GM12878 (cell line): ENCODE results near the gene PCSK5. TPM values are rescaled to one million over a fixed set of nuclear protein-coding genes. Genes with fewer than 3 reads are reported as not detected.

Experiments used
- ATAC-seq: fragments of 200-7000 bp; cut with Tn5 transposase; 3 replicates; pipeline ENCODE4 v1.9.1; 2020; ENCODE audit warnings: mild to moderate bottlenecking, moderate library complexity
- BruUV-seq: library from RNA; stranded (reverse); fragments of 400-500 nt; replicated peaks from 2 replicates; lab custom pipeline; 2021; lab: Mats Ljungman, UMichigan
- CTCF ChIA-PET: fragments of 300-600 bp; sonication (Branson Sonifier 250); formaldehyde crosslinking; extraction: SDS; loops from one replicate; lab custom pipeline; 2021; ENCODE audit warnings: inconsistent platforms; lab: Yijun Ruan, JAX
- POLR2A ChIA-PET: fragments of 350-600 bp; formaldehyde crosslinking; extraction: SDS; loops from one replicate; lab custom pipeline; 2021; ENCODE audit warnings: inconsistent platforms; lab: Charles Lee
- RAD21 ChIA-PET: fragments of 300-600 bp; sonication (Branson Sonifier 250); formaldehyde crosslinking; loops from one replicate; lab custom pipeline; 2023; ENCODE audit warnings: antibody characterized with exemption; ENCODE audit not compliant: unreplicated experiment; lab: Charles Lee
- SMC1A ChIA-PET: fragments of 300-600 bp; sonication (Branson Sonifier 250); formaldehyde crosslinking; loops from one replicate; lab custom pipeline; 2023; ENCODE audit not compliant: unreplicated experiment, uncharacterized antibody; lab: Charles Lee
- DNase-seq: peaks from one replicate; pipeline ENCODE4 v3.0.0-alpha.2; 2011; ENCODE audit warnings: low read depth, low spot score
- FAIRE-seq: peaks from 3 replicates; lab custom pipeline; 2011; peaks lifted over from hg19 to GRCh38; lab: Jason Lieb, UNC
- H2AFZ ChIP-seq: 2 replicates; pipeline ENCODE4 v1.6.0; 2011; ENCODE audit warnings: low read depth, low read length, control low read depth; ENCODE audit not compliant: control insufficient read depth
- H3K27ac ChIP-seq: 2 replicates; pipeline ENCODE4 v1.5.1; 2011; ENCODE audit warnings: control low read depth; ENCODE audit not compliant: control insufficient read depth, insufficient read depth
- H3K27me3 ChIP-seq, 2 experiments: replicated peaks in 1 of 2; 2 replicates each; pipeline versions ENCODE4 v1.6.0 to v1.6.1; 2011; ENCODE audit warnings: low read length in 1 of 2; ENCODE audit not compliant: control insufficient read depth in 2 of 2, insufficient read depth in 2 of 2
- H3K36me3 ChIP-seq, 2 experiments: 2 replicates each; pipeline ENCODE4 v1.5.1; 2011; ENCODE audit warnings: low read length in 1 of 2; ENCODE audit not compliant: control insufficient read depth in 2 of 2, insufficient read depth in 2 of 2
- H3K4me1 ChIP-seq: 2 replicates; pipeline ENCODE4 v1.6.1; 2011; ENCODE audit warnings: mild to moderate bottlenecking, low read length, moderate library complexity, mixed read lengths; ENCODE audit not compliant: control insufficient read depth, insufficient read depth
- H3K4me2 ChIP-seq: 2 replicates; pipeline ENCODE4 v1.6.0; 2011; ENCODE audit warnings: control low read depth; ENCODE audit not compliant: control insufficient read depth, insufficient read depth
- H3K4me3 ChIP-seq: fragments of 200-600 bp; sonication (generic); 2 replicates; pipeline ENCODE4 v1.5.1; 2016
- H3K79me2 ChIP-seq: 2 replicates; pipeline ENCODE4 v1.6.0; 2011; ENCODE audit warnings: low read length; ENCODE audit not compliant: control insufficient read depth, insufficient read depth
- H3K9ac ChIP-seq: 2 replicates; pipeline ENCODE4 v1.8.0; 2011; ENCODE audit warnings: low read length, control low read depth, mixed read lengths; ENCODE audit not compliant: control insufficient read depth, insufficient read depth
- H3K9me3 ChIP-seq: replicated peaks from 3 replicates; pipeline ENCODE4 v1.5.1; 2011; ENCODE audit warnings: mild to moderate bottlenecking, low read length; ENCODE audit not compliant: control insufficient read depth, insufficient read depth
- H4K20me1 ChIP-seq: 2 replicates; pipeline ENCODE4 v1.6.0; 2011; ENCODE audit not compliant: control insufficient read depth, insufficient read depth
- LARP7 ChIP-seq: fragments of 450-650 bp; IDR thresholded peaks from 2 replicates; pipeline ENCODE4 v1.6.1; 2017; ENCODE audit warnings: mild to moderate bottlenecking
- MTA3 ChIP-seq: IDR thresholded peaks from 2 replicates; pipeline ENCODE4 v1.6.1; 2012; ENCODE audit warnings: low read length, inconsistent platforms, borderline replicate concordance
- SMAD1 ChIP-seq: fragments of 450-650 bp; IDR thresholded peaks from 2 replicates; pipeline ENCODE4 v1.6.1; 2018; ENCODE audit warnings: mild to moderate bottlenecking, low read depth; ENCODE audit not compliant: partially characterized antibody
- SMAD5 ChIP-seq: IDR thresholded peaks from 2 replicates; pipeline ENCODE4 v1.6.1; 2016; ENCODE audit warnings: antibody characterized with exemption, low read depth
- SMARCA5 ChIP-seq: fragments of 450-650 bp; IDR thresholded peaks from 2 replicates; pipeline ENCODE4 v1.6.1; 2017; ENCODE audit warnings: mild to moderate bottlenecking
- TAF1 ChIP-seq: IDR thresholded peaks from 2 replicates; pipeline ENCODE4 v1.6.1; 2011; ENCODE audit warnings: mild to moderate bottlenecking, low read depth, low read length, borderline replicate concordance
- in situ Hi-C: fragments of 300-500 bp; cut with MboI; formaldehyde crosslinking; loops from 9 replicates; pipeline ENCODE4 v1.14.3; 2018; ENCODE audit warnings: mixed read lengths
- intact Hi-C: fragments of 100-400 bp; cut with micrococcal nuclease; formaldehyde crosslinking; loops from one replicate; pipeline ENCODE4 v1.14.2; 2022; ENCODE audit not compliant: unreplicated experiment
- polyA plus RNA-seq, 11 experiments: library from polyadenylated mRNA; depleted of rRNA in 4 of 11; unstranded in 6 of 11; stranded (reverse) in 5 of 11; fragments of >200 nt; fragmentation: Nextera tagmentation in 4 of 11; fragmentation: Illumina TruSeq in 1 of 11; extraction: Ambion mirVana in 4 of 11; extraction: Trizol in 1 of 11; gene quantifications; 1 replicate in 1 of 11; 2 replicates in 10 of 11; pipeline versions ENCODE4 v1.2.1 to v1.2.3, GENCODE V29; 2011 to 2016; ENCODE audit warnings: inconsistent platforms in 2 of 11, missing spikeins in 2 of 11, low read depth in 1 of 11
- total RNA-seq, 4 experiments: library from RNA; depleted of rRNA in 3 of 4; stranded (reverse); fragments of >200 nt in 3 of 4; fragmentation: Illumina TruSeq in 1 of 4; extraction: Trizol in 1 of 4; gene quantifications; 2 replicates each; pipeline versions ENCODE4 v1.2.1 to v1.2.3, GENCODE V29; 2013 to 2021
- TF ChIP-seq, protein P1 (sequence below): fragments of 450-650 bp; IDR thresholded peaks from 2 replicates; pipeline ENCODE4 v1.6.1; 2016; ENCODE audit warnings: mild to moderate bottlenecking, moderate library complexity, borderline replicate concordance
- TF ChIP-seq, protein P2 (sequence below): IDR thresholded peaks from 2 replicates; pipeline ENCODE4 v1.6.1; 2011; ENCODE audit warnings: low read depth, low read length, improper control_type of control experiment, borderline replicate concordance
- TF ChIP-seq, protein P3 (sequence below): fragments of 450-650 bp; IDR thresholded peaks from 2 replicates; pipeline ENCODE4 v1.6.1; 2018; ENCODE audit warnings: borderline replicate concordance, mild to moderate bottlenecking; ENCODE audit not compliant: partially characterized antibody
- TF ChIP-seq, protein P4 (sequence below): fragments of 450-650 bp; formaldehyde crosslinking; IDR thresholded peaks from 2 replicates; pipeline ENCODE4 v1.5.0; 2022; ENCODE audit warnings: mild to moderate bottlenecking, missing genetic modification characterization

Gene PCSK5
- total and polyA plus RNA-seq, 10 of the 15 experiments (the other 5 are each of a cell fraction or from before 2014, with no cell fraction given): 0.01 to 0.13 (median 0.04) TPM; not detected in 3

DNA sequence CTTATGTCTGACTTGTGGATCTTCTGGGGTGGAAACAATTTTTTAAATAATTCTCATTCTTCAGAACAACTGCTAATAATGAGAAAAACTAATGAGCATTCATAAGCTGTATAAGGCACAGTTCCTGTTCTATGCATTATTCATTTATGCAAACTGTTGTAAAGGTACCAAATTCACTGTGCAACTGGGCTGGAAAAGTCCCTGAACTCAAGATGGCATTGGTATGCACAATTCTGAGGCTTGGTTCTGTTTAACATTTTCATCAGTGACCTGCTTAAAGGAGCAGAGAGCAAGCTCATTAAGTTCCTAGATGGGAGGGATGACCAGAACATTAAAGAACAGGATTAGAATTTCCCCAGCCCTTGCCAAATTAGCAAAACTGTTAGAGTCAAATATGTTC is 399.2 kb downstream of the PCSK5 start:
- DNase-seq (no peak), ATAC-seq (no peak), FAIRE-seq (no peak)
- CTCF ChIA-PET: interaction anchor here (3.6 kb wide), 1 partner anchor 11 kb away, joined by 28 read pairs; no protein-coding TSS in a partner anchor
- no peak overlapping the region for H3K4me2 ChIP-seq
- H3K79me2 ChIP-seq: no peaks in the 10 kb centered on the region
- no peaks in the 10 kb centered on the region; a peak in 1 of 4 replicates for H3K27me3 ChIP-seq
- no peaks in the 10 kb centered on the region for H3K36me3 ChIP-seq
- no TSS peak for BruUV-seq
- RAD21 ChIA-PET: no interaction called here
- no peaks in the 10 kb centered on the region; the same call in 2 of the 3 replicates for H3K9me3 ChIP-seq
- POLR2A ChIA-PET: no interaction called here
- in situ Hi-C loops (no loop called here), intact Hi-C loops (loop anchor here (10.0 kb wide), 1 partner anchor 1095 kb away; no protein-coding TSS in a partner anchor)
- H4K20me1 ChIP-seq: no peaks in the 10 kb centered on the region
- H3K9ac ChIP-seq: no peak overlapping the region
- H3K27ac ChIP-seq: no peak overlapping the region
- H3K4me3 ChIP-seq: no peak overlapping the region
- no peak overlapping the region for H2AFZ ChIP-seq
- H3K4me1 ChIP-seq: no peaks in the 10 kb centered on the region; the same call in 1 of the 2 replicates
- SMC1A ChIA-PET: interaction anchor here (1.0 to 1.7 kb wide), 2 partner anchors 11 to 46 kb away, joined by 3 to 5 read pairs; no protein-coding TSS in a partner anchor
- TF ChIP-seq SMARCA5: no peak
- TF ChIP-seq LARP7: no peak
- no peak for TF ChIP-seq SMAD5
- no peak for TF ChIP-seq SMAD1
- TF ChIP-seq, protein P1, sequence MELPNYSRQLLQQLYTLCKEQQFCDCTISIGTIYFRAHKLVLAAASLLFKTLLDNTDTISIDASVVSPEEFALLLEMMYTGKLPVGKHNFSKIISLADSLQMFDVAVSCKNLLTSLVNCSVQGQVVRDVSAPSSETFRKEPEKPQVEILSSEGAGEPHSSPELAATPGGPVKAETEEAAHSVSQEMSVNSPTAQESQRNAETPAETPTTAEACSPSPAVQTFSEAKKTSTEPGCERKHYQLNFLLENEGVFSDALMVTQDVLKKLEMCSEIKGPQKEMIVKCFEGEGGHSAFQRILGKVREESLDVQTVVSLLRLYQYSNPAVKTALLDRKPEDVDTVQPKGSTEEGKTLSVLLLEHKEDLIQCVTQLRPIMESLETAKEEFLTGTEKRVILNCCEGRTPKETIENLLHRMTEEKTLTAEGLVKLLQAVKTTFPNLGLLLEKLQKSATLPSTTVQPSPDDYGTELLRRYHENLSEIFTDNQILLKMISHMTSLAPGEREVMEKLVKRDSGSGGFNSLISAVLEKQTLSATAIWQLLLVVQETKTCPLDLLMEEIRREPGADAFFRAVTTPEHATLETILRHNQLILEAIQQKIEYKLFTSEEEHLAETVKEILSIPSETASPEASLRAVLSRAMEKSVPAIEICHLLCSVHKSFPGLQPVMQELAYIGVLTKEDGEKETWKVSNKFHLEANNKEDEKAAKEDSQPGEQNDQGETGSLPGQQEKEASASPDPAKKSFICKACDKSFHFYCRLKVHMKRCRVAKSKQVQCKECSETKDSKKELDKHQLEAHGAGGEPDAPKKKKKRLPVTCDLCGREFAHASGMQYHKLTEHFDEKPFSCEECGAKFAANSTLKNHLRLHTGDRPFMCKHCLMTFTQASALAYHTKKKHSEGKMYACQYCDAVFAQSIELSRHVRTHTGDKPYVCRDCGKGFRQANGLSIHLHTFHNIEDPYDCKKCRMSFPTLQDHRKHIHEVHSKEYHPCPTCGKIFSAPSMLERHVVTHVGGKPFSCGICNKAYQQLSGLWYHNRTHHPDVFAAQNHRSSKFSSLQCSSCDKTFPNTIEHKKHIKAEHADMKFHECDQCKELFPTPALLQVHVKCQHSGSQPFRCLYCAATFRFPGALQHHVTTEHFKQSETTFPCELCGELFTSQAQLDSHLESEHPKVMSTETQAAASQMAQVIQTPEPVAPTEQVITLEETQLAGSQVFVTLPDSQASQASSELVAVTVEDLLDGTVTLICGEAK: no peak
- no peak for TF ChIP-seq TAF1
- TF ChIP-seq, protein P2, sequence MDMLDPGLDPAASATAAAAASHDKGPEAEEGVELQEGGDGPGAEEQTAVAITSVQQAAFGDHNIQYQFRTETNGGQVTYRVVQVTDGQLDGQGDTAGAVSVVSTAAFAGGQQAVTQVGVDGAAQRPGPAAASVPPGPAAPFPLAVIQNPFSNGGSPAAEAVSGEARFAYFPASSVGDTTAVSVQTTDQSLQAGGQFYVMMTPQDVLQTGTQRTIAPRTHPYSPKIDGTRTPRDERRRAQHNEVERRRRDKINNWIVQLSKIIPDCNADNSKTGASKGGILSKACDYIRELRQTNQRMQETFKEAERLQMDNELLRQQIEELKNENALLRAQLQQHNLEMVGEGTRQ: no peak
- TF ChIP-seq, protein P3, sequence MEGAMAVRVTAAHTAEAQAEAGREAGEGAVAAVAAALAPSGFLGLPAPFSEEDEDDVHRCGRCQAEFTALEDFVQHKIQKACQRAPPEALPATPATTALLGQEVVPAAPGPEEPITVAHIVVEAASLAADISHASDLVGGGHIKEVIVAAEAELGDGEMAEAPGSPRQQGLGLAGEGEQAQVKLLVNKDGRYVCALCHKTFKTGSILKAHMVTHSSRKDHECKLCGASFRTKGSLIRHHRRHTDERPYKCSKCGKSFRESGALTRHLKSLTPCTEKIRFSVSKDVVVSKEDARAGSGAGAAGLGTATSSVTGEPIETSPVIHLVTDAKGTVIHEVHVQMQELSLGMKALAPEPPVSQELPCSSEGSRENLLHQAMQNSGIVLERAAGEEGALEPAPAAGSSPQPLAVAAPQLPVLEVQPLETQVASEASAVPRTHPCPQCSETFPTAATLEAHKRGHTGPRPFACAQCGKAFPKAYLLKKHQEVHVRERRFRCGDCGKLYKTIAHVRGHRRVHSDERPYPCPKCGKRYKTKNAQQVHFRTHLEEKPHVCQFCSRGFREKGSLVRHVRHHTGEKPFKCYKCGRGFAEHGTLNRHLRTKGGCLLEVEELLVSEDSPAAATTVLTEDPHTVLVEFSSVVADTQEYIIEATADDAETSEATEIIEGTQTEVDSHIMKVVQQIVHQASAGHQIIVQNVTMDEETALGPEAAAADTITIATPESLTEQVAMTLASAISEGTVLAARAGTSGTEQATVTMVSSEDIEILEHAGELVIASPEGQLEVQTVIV: no peak
- no peak for TF ChIP-seq MTA3
- TF ChIP-seq, protein P4, sequence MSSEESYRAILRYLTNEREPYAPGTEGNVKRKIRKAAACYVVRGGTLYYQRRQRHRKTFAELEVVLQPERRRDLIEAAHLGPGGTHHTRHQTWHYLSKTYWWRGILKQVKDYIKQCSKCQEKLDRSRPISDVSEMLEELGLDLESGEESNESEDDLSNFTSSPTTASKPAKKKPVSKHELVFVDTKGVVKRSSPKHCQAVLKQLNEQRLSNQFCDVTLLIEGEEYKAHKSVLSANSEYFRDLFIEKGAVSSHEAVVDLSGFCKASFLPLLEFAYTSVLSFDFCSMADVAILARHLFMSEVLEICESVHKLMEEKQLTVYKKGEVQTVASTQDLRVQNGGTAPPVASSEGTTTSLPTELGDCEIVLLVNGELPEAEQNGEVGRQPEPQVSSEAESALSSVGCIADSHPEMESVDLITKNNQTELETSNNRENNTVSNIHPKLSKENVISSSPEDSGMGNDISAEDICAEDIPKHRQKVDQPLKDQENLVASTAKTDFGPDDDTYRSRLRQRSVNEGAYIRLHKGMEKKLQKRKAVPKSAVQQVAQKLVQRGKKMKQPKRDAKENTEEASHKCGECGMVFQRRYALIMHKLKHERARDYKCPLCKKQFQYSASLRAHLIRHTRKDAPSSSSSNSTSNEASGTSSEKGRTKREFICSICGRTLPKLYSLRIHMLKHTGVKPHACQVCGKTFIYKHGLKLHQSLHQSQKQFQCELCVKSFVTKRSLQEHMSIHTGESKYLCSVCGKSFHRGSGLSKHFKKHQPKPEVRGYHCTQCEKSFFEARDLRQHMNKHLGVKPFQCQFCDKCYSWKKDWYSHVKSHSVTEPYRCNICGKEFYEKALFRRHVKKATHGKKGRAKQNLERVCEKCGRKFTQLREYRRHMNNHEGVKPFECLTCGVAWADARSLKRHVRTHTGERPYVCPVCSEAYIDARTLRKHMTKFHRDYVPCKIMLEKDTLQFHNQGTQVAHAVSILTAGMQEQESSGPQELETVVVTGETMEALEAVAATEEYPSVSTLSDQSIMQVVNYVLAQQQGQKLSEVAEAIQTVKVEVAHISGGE (CRISPR knock-in tag): no peak
